Activated CD8-positive, alpha-beta memory T cell treated with anti-CD3 and anti-CD28 coated beads for 36 hours (primary cell): ENCODE measurements around the gene IFT81. TPM values are rescaled to one million over a fixed set of nuclear protein-coding genes. Genes with fewer than 3 reads are reported as not detected.
"Not testable (repeated sequence)": the region's sequence is repeated elsewhere in the genome, so short reads cannot be mapped to it uniquely, and the experiment has no call there.

Experiments used
- CTCF ChIA-PET: fragments of 350-600 bp; sonication (Branson Sonifier 250); formaldehyde crosslinking; loops from one replicate; lab custom pipeline; 2021; ENCODE audit warnings: antibody characterized with exemption; lab: Charles Lee
- POLR2A ChIA-PET: fragments of 350-600 bp; sonication (Branson Sonifier 250); formaldehyde crosslinking; loops from one replicate; lab custom pipeline; 2021; ENCODE audit warnings: antibody characterized with exemption; lab: Charles Lee
- total RNA-seq, 2 experiments: library from RNA; stranded (reverse); gene quantifications; one replicate each; pipeline ENCODE4 v1.2.3, GENCODE V29; 2021

The IFT81 gene
- 1 to 10 TPM; 3.1 to 4.3 TPM for total RNA-seq

- CTCF ChIA-PET = interaction anchor here (0.6 kb wide), 1 partner anchor 8 kb away, joined by 3 read pairs; no protein-coding TSS in a partner anchor
- POLR2A ChIA-PET = interaction anchor here (0.8 to 2.0 kb wide), 2 partner anchors 45 to 156 kb away, joined by 3 to 9 read pairs; partner anchors contain the start of gene ATP2A2
Observed at GRCh38 chr12:110124269-110124995, at the start of gene IFT81. Gene IFT81, plus strand, starts transcription at chr12:110124357. Its CDS starts 3,024 bp downstream, at chr12:110127381.

- POLR2A ChIA-PET = no interaction called here
Observed at GRCh38 chr12:110075880-110076279, 48.3 kb upstream of the IFT81 start.

GRCh38 chr12:110077800-110078199 lies 46.4 kb upstream of the IFT81 start:
- ChIA-PET CTCF (no interaction called here), POLR2A (interaction anchor here (0.7 to 1.0 kb wide), 2 partner anchors 15 to 16 kb away, joined by 3 to 4 read pairs; no protein-coding TSS in a partner anchor)

More at GRCh38 chr12:110075880-110076279, 48.3 kb upstream of the IFT81 start:
- CTCF ChIA-PET = interaction anchor here (0.6 to 0.7 kb wide), 2 partner anchors 19 to 41 kb away, joined by 3 read pairs; no protein-coding TSS in a partner anchor

GRCh38 chr12:110079477-110080400 lies 44.4 kb upstream of the IFT81 start:
- ChIA-PET POLR2A (interaction anchor here (0.7 to 1.1 kb wide), 2 partner anchors 44 to 352 kb away, joined by 3 to 4 read pairs; partner anchors contain the start of gene IFT81), CTCF (interaction anchor here (0.9 to 1.0 kb wide), 2 partner anchors 22 to 55 kb away, joined by 3 read pairs; no protein-coding TSS in a partner anchor)

GRCh38 chr12:110080410-110080809 lies 43.7 kb upstream of the IFT81 start:
- ChIA-PET CTCF (interaction anchor here (0.9 kb wide), 1 partner anchor 56 kb away, joined by 3 read pairs; no protein-coding TSS in a partner anchor), POLR2A (interaction anchor here (1.1 kb wide), 1 partner anchor 351 kb away, joined by 4 read pairs; no protein-coding TSS in a partner anchor)

GRCh38 chr12:110084314-110085015 lies 39.7 kb upstream of the IFT81 start:
- ChIA-PET POLR2A (no interaction called here), CTCF (no interaction called here)

GRCh38 chr12:110088216-110088615 lies 35.9 kb upstream of the IFT81 start:
- CTCF ChIA-PET, POLR2A ChIA-PET: not testable (repeated sequence)

- POLR2A ChIA-PET = interaction anchor here (0.6 kb wide), 1 partner anchor 56 kb away, joined by 4 read pairs; no protein-coding TSS in a partner anchor
- CTCF ChIA-PET = no interaction called here
Observed at GRCh38 chr12:110088936-110089335, 35.2 kb upstream of the IFT81 start.

- ChIA-PET CTCF (interaction anchor here (0.6 kb wide), 1 partner anchor 187 kb away, joined by 3 read pairs; no protein-coding TSS in a partner anchor), POLR2A (no interaction called here)
Observed at GRCh38 chr12:110090266-110091135, 33.7 kb upstream of the IFT81 start.

- ChIA-PET CTCF (interaction anchor here (0.6 kb wide), 1 partner anchor 209 kb away, joined by 4 read pairs; no protein-coding TSS in a partner anchor), POLR2A (no interaction called here)
Observed at GRCh38 chr12:110091136-110091711, 32.9 kb upstream of the IFT81 start.

GRCh38 chr12:110093631-110094311 lies 30.4 kb upstream of the IFT81 start:
- ChIA-PET POLR2A (interaction anchor here (0.8 kb wide), 1 partner anchor 16 kb away, joined by 4 read pairs; no protein-coding TSS in a partner anchor), CTCF (interaction anchor here (0.6 kb wide), 1 partner anchor 211 kb away, joined by 3 read pairs; no protein-coding TSS in a partner anchor)

GRCh38 chr12:110100315-110100970 lies 23.7 kb upstream of the IFT81 start:
- CTCF ChIA-PET = interaction anchor here (0.7 to 2.4 kb wide), 7 partner anchors 10 to 502 kb away, joined by 3 to 26 read pairs (median 3); no protein-coding TSS in a partner anchor
- POLR2A ChIA-PET = interaction anchor here (0.6 kb wide), 1 partner anchor 368 kb away, joined by 3 read pairs; the partner anchor contains the start of gene FAM216A

- POLR2A ChIA-PET = no interaction called here
- CTCF ChIA-PET = interaction anchor here (1.1 to 2.4 kb wide), 5 partner anchors 60 to 499 kb away, joined by 3 to 7 read pairs (median 3); no protein-coding TSS in a partner anchor
Observed at GRCh38 chr12:110102255-110102654, 21.9 kb upstream of the IFT81 start.

GRCh38 chr12:110104188-110105094 lies 19.7 kb upstream of the IFT81 start:
- ChIA-PET CTCF (interaction anchor here (1.2 kb wide), 1 partner anchor 327 kb away, joined by 3 read pairs; no protein-coding TSS in a partner anchor), POLR2A (interaction anchor here (0.6 kb wide), 1 partner anchor 344 kb away, joined by 4 read pairs; no protein-coding TSS in a partner anchor)
